HG02870 (cell line): Measurements from ENCODE around the gene ITSN2.

Source experiments
- ATAC-seq: cut with Tn5 transposase; IDR thresholded peaks from one replicate; pipeline ENCODE4 v1.9.1; 2021; ENCODE audit warnings: mild to moderate bottlenecking, moderate library complexity; ENCODE audit not compliant: unreplicated experiment

Gene ITSN2

GRCh38 chr2:24273598-24273997 lies 86.7 kb downstream of the ITSN2 start:
- ATAC-seq = no peak

DNA sequence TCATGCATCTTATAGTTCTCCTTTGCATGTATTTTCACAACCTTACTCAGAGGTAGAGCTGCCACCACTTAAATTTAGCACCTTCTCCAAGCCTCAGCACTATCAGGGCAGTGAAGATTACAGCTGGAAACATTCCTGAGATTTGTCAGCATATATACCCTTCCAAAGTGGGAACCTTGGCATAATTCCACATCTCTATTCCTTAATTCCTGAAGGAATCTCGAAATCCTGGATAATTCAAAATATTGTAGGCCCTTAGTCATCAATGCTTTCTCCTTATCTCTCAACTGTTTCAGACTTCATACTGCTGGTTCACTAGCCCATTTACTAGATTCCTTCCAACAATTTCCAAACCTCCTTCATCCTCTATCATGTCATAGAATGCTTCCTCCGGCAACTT lies 87.4 kb downstream of the ITSN2 start:
- no peak for ATAC-seq

DNA sequence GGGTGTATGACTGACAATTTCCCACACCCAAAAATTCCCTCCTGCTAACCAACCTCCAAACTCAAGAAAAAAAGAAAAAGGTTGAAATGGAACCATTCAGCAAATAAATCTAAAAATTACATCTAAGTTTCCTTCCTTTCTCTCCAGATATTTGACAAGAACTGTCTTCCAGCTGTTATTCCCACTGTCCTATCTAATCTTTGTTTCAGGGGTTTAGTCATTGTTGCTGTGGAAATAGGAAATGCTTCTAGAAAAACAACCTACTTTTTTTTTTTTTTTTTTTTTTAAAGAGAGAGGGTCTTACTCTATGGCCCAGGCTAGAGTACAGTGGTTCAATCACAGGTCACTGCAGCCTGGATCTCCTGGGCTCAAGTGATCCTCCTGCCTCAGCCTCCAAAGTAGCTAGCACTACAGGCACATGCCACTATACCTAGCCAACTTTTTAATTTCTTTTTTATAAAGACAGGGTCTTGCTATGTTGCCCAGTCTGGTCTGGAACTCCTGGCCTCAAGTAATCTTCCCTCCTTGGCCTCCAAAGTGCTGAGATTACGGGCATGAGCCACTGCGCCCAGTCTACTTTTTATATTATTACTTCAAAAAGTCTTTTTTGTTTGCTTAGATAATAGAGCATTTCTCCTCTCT lies 88.1 kb downstream of the ITSN2 start:
- no peak for ATAC-seq

- no peak for ATAC-seq
Measured at GRCh38 chr2:24269265-24269664, 91.1 kb downstream of the ITSN2 start.

GRCh38 chr2:24265212-24265611 lies 95.1 kb downstream of the ITSN2 start:
- no peak for ATAC-seq

DNA sequence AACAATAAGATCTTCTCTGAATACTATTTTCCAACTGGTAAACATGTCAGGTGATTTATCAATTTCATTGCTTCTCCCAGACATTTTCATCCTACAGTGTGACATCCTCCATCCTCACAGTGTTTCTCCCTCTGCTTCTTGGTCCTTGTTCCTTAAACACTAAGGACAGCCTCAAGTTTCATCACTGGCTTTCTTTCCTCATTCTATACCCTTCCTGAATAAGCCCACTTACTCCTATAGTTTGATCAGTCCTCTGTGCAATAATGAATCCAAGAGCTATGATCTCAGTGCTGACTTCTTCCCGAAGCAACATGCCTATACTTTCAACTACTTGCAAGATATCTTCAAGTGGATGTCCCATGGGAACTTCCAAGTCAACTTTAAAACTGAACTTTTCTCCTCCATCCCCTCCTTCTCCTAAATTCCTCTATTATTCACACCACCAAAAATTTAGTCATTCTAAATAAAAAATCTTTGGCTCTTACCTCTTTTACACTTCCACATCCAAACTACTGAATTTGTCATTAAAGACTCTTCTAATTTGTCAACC lies 97.8 kb downstream of the ITSN2 start:
- no peak for ATAC-seq

- ATAC-seq = no peak
Measured at GRCh38 chr2:24261441-24261840, 98.9 kb downstream of the ITSN2 start.

- ATAC-seq = no peak
Measured at GRCh38 chr2:24259316-24259715, 101.0 kb downstream of the ITSN2 start.

DNA sequence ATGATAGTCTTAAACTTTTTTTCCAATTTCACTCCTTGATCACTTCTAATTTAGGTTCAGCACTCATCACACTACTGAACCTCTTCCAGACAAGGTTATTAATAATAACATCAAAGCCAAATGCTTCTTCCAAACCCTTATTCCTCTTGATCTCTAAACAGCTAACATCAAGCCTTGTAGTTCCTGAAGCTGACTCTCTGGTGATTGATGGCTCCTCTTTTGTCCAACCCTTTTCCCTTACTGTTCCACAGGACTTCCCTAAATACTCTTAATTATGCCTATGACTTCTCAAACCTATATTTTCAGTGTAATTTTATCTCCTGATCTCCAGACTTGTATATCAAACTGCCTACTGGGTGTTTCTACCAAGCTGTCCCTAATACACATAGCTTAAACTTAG lies 101.6 kb downstream of the ITSN2 start:
- no peak for ATAC-seq

DNA sequence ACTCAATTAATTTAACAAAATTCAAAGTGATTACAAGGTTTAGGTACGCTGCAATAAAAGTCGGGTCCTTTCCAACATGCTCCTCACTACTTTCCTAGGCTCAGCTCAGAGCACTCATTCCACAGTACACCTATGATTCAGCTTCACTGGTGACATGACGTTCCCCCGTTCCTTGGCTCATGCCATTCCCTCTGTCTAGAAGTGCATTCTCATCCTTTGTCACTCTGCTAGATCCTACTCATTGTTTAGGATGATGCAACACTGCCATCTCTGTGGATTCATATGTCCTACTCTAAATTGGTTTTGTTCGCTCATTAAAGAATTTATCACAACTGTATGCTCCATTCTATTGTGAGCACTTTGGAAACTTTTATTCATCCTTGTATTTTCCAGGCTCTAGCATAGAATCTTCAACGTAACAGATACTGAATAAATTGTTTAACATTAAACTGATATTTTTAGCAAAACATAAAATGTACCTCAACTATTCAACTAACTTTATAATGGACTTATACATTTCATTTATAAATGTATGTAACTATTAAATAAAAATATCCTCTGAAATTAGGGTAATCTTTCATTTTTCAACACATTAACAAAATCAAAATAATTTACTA lies 106.9 kb downstream of the ITSN2 start:
- ATAC-seq = no peak

- no peak for ATAC-seq
Measured at GRCh38 chr2:24247592-24247991, 112.7 kb downstream of the ITSN2 start.

- ATAC-seq = no peak
Measured at GRCh38 chr2:24247164-24247563, 113.2 kb downstream of the ITSN2 start.

DNA sequence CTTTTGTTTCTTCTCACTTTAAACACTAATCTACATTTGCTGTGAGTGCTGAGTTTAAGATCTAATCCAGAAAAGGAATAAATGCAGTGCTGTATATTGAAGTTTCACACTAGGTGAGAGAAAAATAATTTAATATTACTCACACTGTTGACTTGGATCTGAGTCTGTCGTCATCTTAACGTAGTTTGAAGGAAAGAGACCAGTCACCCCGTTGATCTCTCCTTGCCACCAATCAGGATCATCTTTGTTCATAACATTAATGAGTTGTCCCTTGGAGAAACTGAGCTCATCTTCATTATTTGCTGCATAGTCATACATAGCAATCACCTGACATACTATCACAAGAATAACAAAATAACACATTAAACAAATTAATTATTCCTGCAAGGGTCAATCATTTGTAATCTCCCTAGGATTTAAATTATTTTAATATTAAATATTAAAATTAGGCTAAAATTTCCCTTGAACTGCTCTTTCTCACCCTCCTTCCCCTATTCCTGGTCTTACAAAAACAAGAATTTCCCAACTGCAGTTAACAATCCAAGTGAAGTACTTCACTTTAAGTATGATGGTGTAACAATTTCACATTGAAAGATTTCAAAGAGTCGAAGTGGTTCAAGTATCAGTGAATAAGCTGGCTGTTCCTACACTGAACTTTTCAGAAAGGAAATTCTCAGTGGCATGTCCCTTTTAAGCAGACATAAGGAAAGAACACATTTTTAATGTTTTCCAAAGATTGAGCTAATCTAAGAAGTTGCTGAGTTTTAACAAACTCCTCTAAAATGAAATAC lies 114.2 kb downstream of the ITSN2 start:
- ATAC-seq = no peak

GRCh38 chr2:24241528-24241927 lies 118.8 kb downstream of the ITSN2 start:
- no peak for ATAC-seq

GRCh38 chr2:24239553-24239952 lies 120.8 kb downstream of the ITSN2 start:
- ATAC-seq = no peak

- no peak for ATAC-seq
Measured at GRCh38 chr2:24238158-24238557, 122.2 kb downstream of the ITSN2 start.

- ATAC-seq = no peak
Measured at GRCh38 chr2:24237313-24237712, 123.0 kb downstream of the ITSN2 start.

- ATAC-seq = no peak
Measured at GRCh38 chr2:24233321-24233720, 127.0 kb downstream of the ITSN2 start.

- ATAC-seq = no peak
Measured at GRCh38 chr2:24231461-24231881, 128.9 kb downstream of the ITSN2 start.

- no peak for ATAC-seq
Measured at GRCh38 chr2:24228470-24228869, 131.9 kb downstream of the ITSN2 start.

GRCh38 chr2:24225499-24226242 lies 134.7 kb downstream of the ITSN2 start:
- no peak for ATAC-seq
